Activated CD4-positive, alpha-beta T cell treated with anti-CD3 and anti-CD28 coated beads for 4 hours (primary cell): ENCODE data around the gene PSMD11.

Source experiments
- DNase-seq, 2 donors: peaks; one replicate each; pipeline ENCODE4 v3.0.0-alpha.2; 2020

The PSMD11 gene

DNA sequence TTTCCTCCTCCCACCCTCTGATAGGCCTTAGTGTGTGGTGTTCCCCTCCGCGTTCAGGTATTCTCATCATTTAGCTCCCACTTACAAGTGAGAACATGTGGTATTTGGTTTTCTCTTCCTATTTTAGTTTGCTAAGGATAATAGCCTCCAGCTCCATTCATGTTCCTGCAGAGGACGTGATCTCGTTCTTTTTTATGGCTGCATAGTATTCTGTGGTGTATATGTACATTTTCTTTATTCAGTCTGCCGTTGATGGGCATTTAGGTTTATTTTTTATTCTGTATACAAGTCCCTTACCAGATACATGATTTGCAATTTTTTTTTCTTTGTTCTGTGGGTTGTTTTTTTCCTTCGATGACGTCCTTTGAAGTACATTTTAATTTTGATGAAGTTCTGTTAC is 23.6 kb downstream of the PSMD11 start:
- no peak for DNase-seq

DNA sequence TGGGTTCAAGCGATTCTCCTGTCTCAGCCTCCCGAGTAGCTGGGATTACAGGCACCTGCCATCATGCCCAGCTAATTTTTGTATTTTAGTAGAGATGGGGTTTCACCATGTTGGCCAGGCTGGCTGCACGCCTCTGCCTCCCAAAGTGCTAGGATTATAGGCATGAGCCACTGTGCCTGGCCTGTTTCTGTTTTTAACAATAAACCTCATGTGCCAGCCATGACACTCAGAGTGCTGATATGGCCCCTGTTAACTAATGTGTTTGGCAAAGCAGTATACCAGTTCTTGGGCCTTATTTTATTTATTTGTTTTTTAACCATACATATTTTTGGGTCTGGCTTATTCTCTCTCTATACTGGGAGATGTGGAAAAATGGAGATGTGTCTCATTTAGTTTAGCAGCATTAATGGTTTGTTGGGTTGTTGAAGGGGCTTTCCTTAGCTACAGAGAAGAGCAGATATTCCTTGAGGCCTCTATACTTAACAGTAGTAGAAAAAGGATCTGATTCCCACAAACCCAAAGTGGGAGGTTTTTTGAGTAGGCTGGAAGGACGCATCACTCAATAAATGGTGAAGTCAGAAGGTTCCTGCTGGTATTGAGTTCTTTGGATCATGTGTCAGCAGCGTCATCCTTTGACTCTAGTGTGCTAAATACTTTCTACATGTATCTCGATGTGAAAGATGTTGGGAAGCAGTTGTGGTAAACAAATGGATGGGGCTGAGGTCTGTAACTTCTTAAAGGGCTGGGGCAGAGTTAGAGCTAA is 26.3 kb downstream of the PSMD11 start:
- no peak for DNase-seq

DNA sequence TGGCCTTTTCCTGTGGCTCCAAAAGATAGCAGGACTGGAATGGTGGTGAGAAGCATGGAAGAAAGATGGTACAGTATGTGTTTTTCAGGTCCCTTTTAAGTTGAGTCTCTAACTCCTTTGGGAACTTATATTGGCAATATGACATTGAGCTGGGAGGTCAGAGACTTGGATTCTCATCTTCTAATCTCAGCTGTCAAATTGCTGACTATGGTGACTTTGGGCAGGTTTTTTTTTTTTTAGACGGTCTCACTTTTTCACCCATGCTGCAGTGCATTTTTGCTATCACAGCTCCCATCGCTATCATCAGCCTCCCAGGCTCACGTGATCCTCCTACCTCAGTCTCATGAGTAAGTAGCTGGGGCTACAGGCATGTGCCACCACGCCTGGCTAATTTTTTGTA is 27.3 kb downstream of the PSMD11 start:
- no peak for DNase-seq

GRCh38 chr17:32475258-32475657 is 30.9 kb downstream of the PSMD11 start:
- no peak for DNase-seq

GRCh38 chr17:32477220-32477619 is 32.9 kb downstream of the PSMD11 start:
- no peak for DNase-seq

DNA sequence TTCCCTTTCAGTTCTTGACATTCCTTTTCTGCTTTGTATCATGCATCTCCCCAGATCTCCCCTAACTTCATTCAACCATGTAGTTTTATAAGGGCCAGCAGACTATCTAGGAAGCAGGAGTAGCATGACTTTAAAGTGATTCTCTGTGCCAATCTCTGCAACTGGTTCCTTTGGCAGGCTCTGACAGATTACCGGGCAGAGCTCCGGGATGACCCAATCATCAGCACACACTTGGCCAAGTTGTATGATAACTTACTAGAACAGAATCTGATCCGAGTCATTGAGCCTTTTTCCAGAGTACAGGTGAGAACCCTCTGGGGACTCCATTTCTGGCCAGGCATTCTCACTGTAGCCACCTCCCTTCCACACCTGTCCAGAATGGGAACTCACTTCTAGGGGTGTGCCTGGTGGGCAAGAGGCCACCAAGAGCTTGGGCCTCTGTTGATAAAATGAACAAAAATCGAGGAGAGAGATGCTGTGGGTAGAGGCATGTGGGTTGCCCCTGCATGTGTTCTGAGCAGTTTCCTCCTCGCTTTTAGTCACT is 34.8 kb downstream of the PSMD11 start:
- DNase-seq = no peak

DNA sequence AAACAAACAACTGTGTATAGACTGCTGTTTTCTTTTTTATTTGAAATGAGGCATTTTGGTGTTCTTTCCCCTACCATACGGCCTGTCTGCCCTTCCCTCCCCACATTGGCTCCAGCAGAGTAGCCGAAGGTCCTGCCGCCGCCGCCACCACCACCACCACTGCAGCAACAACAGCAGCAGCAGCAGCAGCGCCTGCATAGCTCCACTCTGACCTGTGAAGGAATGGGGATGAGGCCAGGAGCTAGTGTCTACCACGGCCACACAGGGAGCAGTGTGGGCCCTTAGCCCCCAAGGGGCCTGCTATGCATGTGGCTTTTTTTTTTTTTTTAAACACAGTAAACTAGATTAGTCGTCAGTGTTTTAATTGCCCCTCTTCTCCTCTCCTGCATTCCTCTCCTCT is 36.9 kb downstream of the PSMD11 start:
- DNase-seq = no peak

GRCh38 chr17:32482568-32483320 is 38.4 kb downstream of the PSMD11 start:
- DNase-seq = no peak

DNA sequence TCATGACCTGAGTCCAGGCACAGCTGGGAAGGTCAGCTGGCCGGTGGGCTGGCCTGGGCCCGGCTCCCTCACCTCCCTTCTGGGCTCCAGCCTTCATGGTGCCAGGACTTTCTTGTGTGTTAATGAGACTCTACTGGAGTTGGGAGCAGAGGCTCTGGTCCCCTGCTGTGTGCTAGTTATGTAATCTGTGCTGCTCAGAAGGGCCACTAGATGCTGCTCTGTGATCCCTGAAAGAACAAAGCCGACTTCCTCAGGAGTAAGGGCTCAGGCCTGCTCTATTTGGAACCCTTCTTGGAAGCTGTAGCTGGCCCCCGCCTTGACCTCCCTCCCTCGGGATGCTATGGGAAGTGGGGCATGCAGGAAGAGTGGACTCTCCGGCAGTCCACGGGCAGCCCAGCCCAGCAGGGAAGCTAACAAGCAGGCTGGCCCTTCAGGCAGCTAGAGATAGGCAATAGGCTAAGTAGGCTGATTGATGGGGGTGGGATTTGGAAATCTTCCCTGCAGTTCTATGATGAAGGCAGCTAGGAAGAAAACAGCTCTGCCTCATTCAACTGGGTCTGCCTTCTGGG is 39.2 kb downstream of the PSMD11 start:
- DNase-seq = peak in 1 of 2 donors; percentile 30

DNA sequence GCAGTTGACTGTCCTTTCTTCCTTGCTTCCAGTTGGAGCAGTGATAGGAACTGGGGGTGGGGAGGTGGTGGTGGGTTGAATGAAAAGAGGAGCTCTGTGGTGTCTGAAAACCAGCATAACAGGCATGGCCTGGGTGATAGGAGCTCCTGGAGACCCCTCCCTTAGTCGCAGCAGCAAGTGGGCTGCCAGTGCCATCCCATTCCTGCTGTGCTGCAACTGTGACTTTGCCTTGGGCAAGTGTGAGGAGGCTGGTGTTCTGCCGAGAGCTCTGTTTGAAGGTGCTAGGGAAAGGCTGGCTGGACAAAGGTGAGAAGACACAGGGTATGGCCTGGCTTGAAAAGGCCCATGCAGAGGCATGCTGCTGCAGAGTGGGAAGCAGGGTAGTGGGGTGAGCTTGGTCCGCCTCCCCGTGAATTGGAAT is 39.7 kb downstream of the PSMD11 start:
- DNase-seq = no peak

- DNase-seq = no peak
Observed at GRCh38 chr17:32484628-32485027, 40.3 kb downstream of the PSMD11 start.

GRCh38 chr17:32485261-32486110 is 41.2 kb downstream of the PSMD11 start:
- DNase-seq = no peak

DNA sequence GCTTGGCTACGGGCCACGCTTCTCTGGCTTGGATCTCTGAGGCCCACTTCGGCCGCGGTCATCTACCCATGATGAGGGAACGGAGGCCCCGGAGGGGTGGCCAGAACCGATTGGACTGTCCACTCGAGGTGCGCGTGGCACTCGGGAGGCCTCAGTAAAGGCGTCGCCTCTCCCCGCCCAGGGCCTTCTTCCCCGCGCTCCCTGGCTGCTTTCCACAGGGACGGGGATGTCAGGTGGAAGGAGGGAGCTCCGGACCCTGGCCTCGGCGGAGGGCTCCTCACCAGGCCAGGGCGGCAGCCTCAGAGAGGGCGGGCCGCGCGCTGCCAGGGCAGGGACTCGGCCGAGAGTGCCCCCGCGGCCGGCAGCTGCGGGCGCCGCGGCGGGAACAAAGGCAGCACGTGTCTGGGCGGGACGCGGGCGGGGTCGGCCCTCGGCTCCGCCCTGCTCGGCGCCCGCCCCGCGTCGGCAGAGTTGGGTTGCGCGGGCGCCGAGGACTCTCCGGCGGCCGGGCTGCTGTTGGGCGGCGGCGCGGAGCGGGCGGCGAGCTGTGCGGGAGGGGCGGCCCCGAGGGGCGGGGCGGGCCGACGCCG is 41.9 kb downstream of the PSMD11 start:
- DNase-seq = peak; percentile 62 to 71

DNA sequence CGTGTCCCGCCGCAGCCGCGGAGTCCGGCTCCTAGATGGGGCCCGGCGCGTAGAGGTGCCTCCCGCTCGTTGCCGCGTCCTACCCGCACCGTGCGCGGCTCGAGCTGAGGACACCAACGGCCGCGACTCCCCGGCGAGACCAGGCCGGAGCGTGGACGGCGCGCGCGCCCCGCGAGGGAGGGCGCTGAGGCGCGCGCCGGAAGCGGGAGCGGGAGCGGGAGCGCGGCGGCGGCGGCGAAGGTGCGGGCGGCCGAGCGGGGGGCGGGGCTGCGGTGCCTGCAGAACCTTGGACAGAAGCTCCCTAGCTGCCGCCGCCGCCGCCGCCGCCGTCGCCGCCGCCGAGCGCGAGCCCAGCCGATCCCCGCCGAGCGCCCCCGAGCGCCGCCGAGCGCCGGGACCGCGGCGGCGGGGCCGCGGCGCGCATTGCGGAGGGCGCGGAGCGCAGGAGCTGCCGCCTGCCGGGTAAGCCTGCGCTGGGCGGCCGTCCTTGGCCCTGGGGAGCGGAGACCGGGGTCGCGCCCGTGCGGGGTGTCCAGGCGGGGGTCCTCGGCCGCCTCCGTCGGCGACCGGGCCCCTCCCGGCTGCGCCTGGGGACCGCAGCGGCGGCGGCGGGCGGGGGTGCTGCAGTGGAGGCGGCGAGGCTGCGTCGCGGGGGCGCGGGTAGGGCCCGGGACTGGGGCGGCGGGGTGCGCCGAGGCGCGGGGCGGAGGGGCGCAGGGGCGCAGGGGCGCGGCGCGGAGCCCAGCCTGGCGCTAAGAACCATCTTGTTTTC is 42.6 kb downstream of the PSMD11 start, which contains the start of gene CDK5R1:
Gene CDK5R1 (plus strand): TSS at position 293 of the 772 bp plus-strand sequence. CDS start 628 bp downstream, outside the sequence.
- peak; percentile 57 to 62 for DNase-seq

DNA sequence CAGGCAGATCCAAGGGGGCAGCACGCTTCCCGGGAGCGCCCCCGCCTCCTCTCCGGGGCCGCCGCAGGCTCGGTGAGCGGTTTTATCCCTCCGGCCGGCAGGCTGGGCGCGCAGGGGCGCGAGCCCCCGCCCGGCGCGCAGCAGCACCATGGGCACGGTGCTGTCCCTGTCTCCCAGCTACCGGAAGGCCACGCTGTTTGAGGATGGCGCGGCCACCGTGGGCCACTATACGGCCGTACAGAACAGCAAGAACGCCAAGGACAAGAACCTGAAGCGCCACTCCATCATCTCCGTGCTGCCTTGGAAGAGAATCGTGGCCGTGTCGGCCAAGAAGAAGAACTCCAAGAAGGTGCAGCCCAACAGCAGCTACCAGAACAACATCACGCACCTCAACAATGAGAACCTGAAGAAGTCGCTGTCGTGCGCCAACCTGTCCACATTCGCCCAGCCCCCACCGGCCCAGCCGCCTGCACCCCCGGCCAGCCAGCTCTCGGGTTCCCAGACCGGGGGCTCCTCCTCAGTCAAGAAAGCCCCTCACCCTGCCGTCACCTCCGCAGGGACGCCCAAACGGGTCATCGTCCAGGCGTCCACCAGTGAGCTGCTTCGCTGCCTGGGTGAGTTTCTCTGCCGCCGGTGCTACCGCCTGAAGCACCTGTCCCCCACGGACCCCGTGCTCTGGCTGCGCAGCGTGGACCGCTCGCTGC is 43.3 kb downstream of the PSMD11 start:
- DNase-seq = no peak

DNA sequence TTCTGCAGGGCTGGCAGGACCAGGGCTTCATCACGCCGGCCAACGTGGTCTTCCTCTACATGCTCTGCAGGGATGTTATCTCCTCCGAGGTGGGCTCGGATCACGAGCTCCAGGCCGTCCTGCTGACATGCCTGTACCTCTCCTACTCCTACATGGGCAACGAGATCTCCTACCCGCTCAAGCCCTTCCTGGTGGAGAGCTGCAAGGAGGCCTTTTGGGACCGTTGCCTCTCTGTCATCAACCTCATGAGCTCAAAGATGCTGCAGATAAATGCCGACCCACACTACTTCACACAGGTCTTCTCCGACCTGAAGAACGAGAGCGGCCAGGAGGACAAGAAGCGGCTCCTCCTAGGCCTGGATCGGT is 43.9 kb downstream of the PSMD11 start:
- no peak for DNase-seq

DNA sequence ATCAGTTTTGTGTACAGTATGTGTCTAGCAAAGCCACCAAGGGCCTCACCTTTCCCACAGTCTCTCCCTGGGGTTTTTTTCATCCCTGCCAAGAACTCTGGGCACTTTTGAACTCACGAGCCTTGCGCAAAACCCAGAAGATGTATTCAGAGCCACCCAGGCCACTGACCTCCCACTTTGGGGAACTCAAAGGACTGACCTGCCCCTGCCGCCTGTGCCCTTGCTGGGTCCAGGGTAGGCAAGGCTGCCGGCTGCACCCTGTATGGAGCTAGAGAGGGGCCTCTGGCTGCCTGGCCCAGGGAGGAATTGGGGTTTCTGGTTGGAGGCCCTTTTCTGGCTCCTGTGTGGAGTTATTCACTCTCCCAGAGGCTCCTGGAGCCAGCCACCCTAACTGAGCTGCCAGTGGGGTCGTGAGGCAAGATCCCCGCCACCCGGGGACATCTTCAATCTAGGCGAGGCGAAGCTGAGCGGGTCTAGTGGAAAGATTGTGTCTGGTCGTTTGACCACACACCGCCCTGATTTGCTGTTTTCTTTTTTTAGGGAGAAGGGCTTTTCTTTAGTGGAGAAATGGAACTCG is 44.4 kb downstream of the PSMD11 start:
- DNase-seq = no peak

GRCh38 chr17:32489320-32490100 is 45.2 kb downstream of the PSMD11 start:
- no peak for DNase-seq

- DNase-seq = no peak
Observed at GRCh38 chr17:32490101-32490482, 45.8 kb downstream of the PSMD11 start.
